ENCODE measurements around the gene VPS51.
"Not testable (repeated sequence)": the region's sequence is repeated elsewhere in the genome, so short reads cannot be mapped to it uniquely, and the experiment has no call there.

VPS51 gene

GRCh38 chr11:65136515-65137096 is 40.6 kb downstream of the VPS51 start:
- no peak for DNase-seq

DNA sequence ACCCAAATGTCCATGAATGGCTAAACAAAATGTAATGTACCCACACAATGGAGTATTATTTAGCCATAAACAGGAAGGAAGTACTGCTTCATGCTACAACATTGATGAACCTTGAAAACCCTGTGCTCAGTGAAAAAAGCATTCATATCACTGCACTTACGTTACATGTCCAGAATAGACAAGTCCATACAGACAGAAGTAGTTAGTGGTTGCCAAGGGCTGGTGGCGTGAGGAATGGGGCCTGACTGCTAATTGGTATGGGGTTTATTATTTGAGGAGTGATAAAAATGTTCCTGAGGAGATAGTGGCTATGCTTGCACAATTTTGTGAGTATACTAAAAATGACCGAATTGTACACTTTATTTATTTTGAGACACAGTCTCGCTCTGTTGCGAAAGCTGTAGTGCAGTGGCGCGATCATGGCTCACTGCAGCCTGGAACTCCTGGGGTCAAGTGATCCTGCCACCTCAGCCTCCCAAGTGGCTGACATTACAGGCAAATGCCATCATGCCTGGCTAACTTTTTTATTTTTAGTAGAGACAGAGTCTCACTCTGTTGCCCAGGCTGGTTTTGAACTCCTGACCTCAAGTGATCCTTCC is 46.0 kb downstream of the VPS51 start:
- no peak for DNase-seq

DNA sequence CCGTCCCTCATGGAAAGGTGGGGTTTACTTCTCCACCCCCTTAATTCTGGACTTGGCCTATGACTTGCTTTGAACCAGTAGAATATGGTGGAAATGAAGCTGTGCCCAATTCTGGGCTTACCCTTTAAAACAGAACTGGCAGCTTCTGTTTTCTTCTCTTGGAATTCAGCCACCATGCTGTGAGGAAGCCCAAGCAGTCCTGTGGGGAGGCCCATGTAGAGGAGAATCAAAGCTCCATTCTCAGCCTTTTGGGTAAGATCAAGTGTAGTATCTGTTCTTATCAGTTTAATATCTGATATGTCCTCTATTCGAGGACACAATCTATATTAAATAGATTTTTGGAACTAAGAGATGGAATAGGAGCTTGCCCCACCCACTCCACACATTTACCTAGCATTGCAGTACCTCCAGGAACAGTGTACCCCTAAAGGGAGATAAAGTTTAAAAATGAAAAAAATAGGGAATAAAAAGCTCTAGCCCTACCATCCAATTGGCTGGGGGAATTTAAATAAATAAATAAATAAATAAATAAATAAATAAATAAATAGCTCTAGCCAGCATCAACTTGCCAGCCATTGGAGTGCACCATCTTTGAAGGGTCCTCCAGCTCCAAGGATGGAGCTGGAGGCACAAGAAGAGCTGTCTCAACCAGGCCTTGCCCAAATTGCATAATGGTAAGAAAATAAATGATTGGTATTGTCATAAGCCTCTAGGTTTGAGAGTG is 51.5 kb downstream of the VPS51 start:
- no peak for DNase-seq

GRCh38 chr11:65148657-65149056 is 52.6 kb downstream of the VPS51 start:
- no peak for DNase-seq

DNA sequence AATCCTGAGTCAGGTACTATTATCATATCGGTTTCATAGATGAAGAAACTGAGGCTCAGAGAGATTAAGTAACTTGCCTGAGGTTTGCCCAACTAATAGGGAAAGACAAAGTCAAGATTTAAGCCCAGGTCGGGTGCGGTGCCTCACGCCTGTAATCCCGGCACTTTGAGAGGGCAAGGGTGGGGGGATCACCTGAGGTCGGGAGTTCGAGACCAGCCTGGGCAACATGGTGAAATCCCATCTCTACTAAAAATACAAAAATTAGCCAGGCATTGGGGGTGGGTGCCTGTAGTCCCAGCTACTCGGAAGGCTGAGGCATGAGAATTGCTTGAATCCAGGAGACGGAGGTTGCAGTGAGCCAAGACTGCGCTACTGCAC is 54.1 kb downstream of the VPS51 start:
- DNase-seq = not testable (repeated sequence)

DNA sequence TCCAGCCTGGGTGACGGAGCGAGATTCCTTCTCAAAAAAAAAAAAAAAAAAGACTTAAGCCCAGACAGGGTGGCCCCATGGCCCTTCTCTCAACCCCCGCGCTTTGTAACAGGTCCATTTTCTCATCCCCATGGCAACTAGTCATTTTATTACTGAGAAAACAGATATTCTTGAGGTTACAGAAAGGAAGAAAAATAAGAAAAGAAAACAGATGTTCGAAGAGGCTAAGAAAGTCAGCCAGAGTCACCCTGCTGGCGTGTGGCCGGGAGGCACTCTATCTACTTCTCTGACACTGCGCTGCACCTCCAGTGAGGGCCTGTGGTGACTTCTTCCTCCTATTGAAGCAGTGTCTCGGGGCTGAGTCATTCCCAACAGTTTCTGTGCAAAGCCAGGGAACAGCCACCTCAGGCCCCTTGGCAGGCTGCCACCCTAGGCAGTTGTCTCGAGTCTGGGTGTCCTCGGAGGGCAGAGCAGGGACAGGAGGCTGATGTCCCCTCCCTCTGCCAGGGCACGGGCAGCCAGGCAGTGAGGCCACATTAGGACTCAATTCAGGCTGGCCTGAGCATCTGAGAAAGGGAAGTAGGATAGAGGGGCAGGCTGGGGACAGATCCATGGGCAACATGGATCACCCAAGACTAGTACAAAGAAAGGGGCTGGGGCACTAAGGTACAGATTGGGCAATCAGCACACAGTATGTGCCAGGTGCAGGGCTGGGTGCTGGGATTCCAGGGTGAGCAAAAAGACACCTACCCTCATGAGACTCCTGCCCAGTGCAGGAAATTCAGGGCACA is 54.7 kb downstream of the VPS51 start:
- DNase-seq = no peak

GRCh38 chr11:65151331-65151899 is 55.4 kb downstream of the VPS51 start:
- DNase-seq = no peak

GRCh38 chr11:65152122-65152521 is 56.1 kb downstream of the VPS51 start:
- no peak for DNase-seq

GRCh38 chr11:65156256-65156655 is 60.2 kb downstream of the VPS51 start:
- DNase-seq = no peak

DNA sequence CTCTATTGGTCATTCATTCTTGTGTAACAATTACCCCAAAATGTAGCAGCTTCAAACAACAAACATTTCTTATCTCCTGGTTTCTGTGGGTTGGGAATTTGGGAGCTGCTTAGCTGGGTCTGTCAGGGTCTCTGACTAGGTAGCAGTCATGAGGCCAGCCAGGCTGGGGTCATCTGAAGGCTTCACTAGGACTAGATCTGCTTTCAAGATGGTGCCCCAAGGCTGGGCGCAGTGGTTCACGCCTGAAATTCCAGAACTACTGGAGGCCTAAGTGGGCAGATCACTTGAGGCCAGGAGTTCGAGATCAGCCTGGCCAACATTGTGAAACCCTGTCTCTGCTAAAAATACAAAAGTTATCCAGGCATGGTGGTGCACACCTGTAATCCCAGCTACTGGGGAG is 60.9 kb downstream of the VPS51 start:
- no peak for DNase-seq

DNA sequence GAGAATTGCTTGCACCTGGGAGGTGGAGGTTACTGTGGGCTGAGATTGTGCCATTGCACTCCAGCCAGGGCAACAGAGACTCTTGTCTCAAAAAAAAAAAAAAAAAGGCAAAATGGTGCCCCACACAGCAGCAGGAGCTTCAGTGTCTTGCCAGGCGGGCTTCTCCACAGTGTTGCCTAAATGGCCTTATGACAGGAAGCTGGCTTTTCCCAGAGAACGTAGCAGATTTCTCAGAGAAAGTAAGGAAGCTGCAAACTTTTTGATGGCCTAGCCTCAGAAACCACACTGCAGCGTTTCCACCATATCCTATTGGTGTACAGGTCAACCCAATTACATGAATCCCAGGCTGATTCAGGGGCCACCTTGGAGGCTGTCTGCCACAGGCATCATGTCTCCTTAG is 61.3 kb downstream of the VPS51 start:
- no peak for DNase-seq

GRCh38 chr11:65159012-65159411 is 63.0 kb downstream of the VPS51 start:
- no peak for DNase-seq

DNA sequence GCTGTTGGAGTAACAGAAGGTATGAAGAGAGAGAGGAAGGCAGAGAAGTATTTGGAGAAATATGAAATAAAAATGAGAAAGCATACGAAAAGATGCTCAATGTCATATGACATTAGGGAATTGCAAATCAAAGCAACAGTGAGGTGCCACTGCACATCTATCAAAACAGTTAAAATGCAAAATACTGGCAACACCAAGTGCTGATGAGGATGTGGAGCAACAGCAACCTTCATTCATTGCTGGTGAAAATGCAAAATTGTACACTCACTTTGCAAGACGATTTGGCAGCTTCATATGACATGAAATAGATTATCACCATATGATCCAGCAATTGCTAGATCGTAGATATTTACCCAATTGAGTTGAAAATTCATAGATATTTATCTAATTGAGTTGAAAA is 64.6 kb downstream of the VPS51 start:
- no peak for DNase-seq

All from stimulated activated CD4-positive, alpha-beta T cell treated with anti-CD3 and anti-CD28 coated beads, Interleukin-12 subunit alpha, Interleukin-12 subunit beta, amount 100 ng/mL, for 4 hours (primary cell).